HL-60 (cell line): ENCODE data around the gene TH.

Source experiments
- POLR2AphosphoS5 ChIP-seq: IDR thresholded peaks from 2 replicates; pipeline ENCODE4 v1.6.1; 2012; ENCODE audit warnings: low read depth
- TF ChIP-seq, protein P1 (sequence below): IDR thresholded peaks from one replicate; pipeline ENCODE4 v1.5.1; 2011; ENCODE audit warnings: low read length, control low read depth, inconsistent platforms; ENCODE audit not compliant: insufficient read depth

DNA sequence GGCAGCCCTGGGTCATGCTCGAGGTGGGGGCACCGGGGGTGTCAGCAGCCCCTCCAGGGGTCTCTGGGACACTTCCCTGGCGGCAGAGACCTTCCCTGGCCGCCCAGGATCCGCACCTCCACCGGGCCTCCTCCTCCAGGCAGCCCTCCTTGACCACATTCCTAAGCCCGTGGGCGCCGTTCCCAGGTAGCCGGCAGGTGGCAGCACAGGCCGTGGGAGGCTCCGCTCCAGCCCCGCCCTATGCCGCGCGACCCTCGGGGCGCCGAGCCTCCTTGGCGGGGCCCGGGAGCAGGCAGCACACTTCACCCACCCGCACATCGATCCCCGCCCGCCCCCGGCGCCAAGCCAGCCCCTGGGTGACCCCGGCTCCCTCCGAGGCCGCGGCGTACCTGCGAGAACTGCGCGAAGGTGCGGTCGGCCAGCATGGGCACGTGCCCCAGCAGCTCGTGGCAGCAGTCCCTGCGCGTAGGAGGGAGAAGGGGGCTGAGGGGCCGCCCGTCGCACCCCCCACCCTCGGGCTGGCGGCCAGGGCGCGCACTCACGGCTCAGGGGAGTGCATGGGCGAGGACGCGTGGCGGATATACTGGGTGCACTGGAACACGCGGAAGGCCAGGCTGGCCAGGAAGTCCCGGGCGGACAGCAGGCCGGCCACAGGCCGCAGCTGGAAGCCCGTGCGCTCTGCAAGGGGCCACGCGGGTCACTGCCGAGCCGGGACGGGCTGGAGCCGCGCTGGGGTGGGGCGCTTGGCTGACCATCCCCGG, 5.3 kb downstream of the TH start:
- TF ChIP-seq, protein P1, sequence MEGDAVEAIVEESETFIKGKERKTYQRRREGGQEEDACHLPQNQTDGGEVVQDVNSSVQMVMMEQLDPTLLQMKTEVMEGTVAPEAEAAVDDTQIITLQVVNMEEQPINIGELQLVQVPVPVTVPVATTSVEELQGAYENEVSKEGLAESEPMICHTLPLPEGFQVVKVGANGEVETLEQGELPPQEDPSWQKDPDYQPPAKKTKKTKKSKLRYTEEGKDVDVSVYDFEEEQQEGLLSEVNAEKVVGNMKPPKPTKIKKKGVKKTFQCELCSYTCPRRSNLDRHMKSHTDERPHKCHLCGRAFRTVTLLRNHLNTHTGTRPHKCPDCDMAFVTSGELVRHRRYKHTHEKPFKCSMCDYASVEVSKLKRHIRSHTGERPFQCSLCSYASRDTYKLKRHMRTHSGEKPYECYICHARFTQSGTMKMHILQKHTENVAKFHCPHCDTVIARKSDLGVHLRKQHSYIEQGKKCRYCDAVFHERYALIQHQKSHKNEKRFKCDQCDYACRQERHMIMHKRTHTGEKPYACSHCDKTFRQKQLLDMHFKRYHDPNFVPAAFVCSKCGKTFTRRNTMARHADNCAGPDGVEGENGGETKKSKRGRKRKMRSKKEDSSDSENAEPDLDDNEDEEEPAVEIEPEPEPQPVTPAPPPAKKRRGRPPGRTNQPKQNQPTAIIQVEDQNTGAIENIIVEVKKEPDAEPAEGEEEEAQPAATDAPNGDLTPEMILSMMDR: no peak
- no peak for TF ChIP-seq POLR2AphosphoS5
